ENCODE measurements around the gene DUSP23. TPM values are rescaled to one million over a fixed set of nuclear protein-coding genes. Genes with fewer than 3 reads are reported as not detected.

DUSP23 gene
- total and polyA plus RNA-seq, 10 of the 15 experiments (the other 5 are each of a cell fraction or from before 2014, with no cell fraction given) = 1.1 to 6.9 (median 4.1) TPM; not detected in 1

Other genes with a start within 250 kb of the DUSP23 start
Only the 7 nearest of the 10 such genes appear.
- gene CRP, start 66.4 kb upstream of the DUSP23 start, total RNA-seq (2014; rRNA removed) = not detected in 2 replicates
- gene CRP, start 66.4 kb upstream of the DUSP23 start, total RNA-seq (2014; rRNA removed; fragmentation: Illumina TruSeq; extraction: Trizol) = not detected in 2 replicates
- gene CRP, start 66.4 kb upstream of the DUSP23 start, total RNA-seq (2021) = 0.54 and 0.72 TPM in 2 replicates
- not detected in 2 replicates for gene CRP, start 66.4 kb upstream of the DUSP23 start, polyA plus RNA-seq (2011; rRNA removed)
- not detected in 2 replicates for gene CRP, start 66.4 kb upstream of the DUSP23 start, polyA plus RNA-seq (2014; fragmentation: Illumina TruSeq; extraction: Trizol)
- not detected for gene CRP, start 66.4 kb upstream of the DUSP23 start, polyA plus RNA-seq (2014; fragmentation: Nextera tagmentation; extraction: Ambion mirVana)
- gene CRP, start 66.4 kb upstream of the DUSP23 start, polyA plus RNA-seq (2014; rRNA removed) = not detected in 2 replicates
- not detected for gene CRP, start 66.4 kb upstream of the DUSP23 start, polyA plus RNA-seq (2016; fragmentation: Nextera tagmentation; extraction: Ambion mirVana)
- 0.11 and 0.60 TPM in 2 replicates for gene FCRL6, start 21.4 kb downstream of the DUSP23 start, total RNA-seq (2014; rRNA removed)
- not detected in 2 replicates for gene FCRL6, start 21.4 kb downstream of the DUSP23 start, total RNA-seq (2014; rRNA removed; fragmentation: Illumina TruSeq; extraction: Trizol)
- gene FCRL6, start 21.4 kb downstream of the DUSP23 start, total RNA-seq (2021) = 0.11 TPM in 1 of 2 replicates, not detected in the other
- gene FCRL6, start 21.4 kb downstream of the DUSP23 start, polyA plus RNA-seq (2011; rRNA removed) = 0.16 and 0.17 TPM in 2 replicates
- gene FCRL6, start 21.4 kb downstream of the DUSP23 start, polyA plus RNA-seq (2014; fragmentation: Illumina TruSeq; extraction: Trizol) = 0.04 TPM in 1 of 2 replicates, not detected in the other
- not detected for gene FCRL6, start 21.4 kb downstream of the DUSP23 start, polyA plus RNA-seq (2014; fragmentation: Nextera tagmentation; extraction: Ambion mirVana)
- not detected in 2 replicates for gene FCRL6, start 21.4 kb downstream of the DUSP23 start, polyA plus RNA-seq (2014; rRNA removed)
- not detected for gene FCRL6, start 21.4 kb downstream of the DUSP23 start, polyA plus RNA-seq (2016; fragmentation: Nextera tagmentation; extraction: Ambion mirVana)
- 0.06 TPM in 1 of 2 replicates, not detected in the other for gene SLAMF8, start 45.9 kb downstream of the DUSP23 start, total RNA-seq (2014; rRNA removed)
- 0.05 TPM in 1 of 2 replicates, not detected in the other for gene SLAMF8, start 45.9 kb downstream of the DUSP23 start, total RNA-seq (2014; rRNA removed; fragmentation: Illumina TruSeq; extraction: Trizol)
- gene SLAMF8, start 45.9 kb downstream of the DUSP23 start, total RNA-seq (2021) = 0.08 TPM in 1 of 2 replicates, not detected in the other
- gene SLAMF8, start 45.9 kb downstream of the DUSP23 start, polyA plus RNA-seq (2011; rRNA removed) = 0.26 and 0.69 TPM in 2 replicates
- gene SLAMF8, start 45.9 kb downstream of the DUSP23 start, polyA plus RNA-seq (2014; fragmentation: Illumina TruSeq; extraction: Trizol) = 0.21 TPM in 1 of 2 replicates, not detected in the other
- under 1 TPM; 0.04 to 0.10 TPM for gene SLAMF8, start 45.9 kb downstream of the DUSP23 start, polyA plus RNA-seq (2014; fragmentation: Nextera tagmentation; extraction: Ambion mirVana)
- 0.14 and 0.26 TPM in 2 replicates for gene SLAMF8, start 45.9 kb downstream of the DUSP23 start, polyA plus RNA-seq (2014; rRNA removed)
- gene SLAMF8, start 45.9 kb downstream of the DUSP23 start, polyA plus RNA-seq (2016; fragmentation: Nextera tagmentation; extraction: Ambion mirVana) = under 1 TPM in 1 of 2 experiments, not detected in 1; 0.07 TPM
- gene VSIG8, start 81.7 kb downstream of the DUSP23 start, total RNA-seq (2014; rRNA removed) = not detected in 2 replicates
- gene VSIG8, start 81.7 kb downstream of the DUSP23 start, total RNA-seq (2014; rRNA removed; fragmentation: Illumina TruSeq; extraction: Trizol) = not detected in 2 replicates
- gene VSIG8, start 81.7 kb downstream of the DUSP23 start, total RNA-seq (2021) = not detected in 2 replicates
- gene VSIG8, start 81.7 kb downstream of the DUSP23 start, polyA plus RNA-seq (2011; rRNA removed) = not detected in 2 replicates
- not detected in 2 replicates for gene VSIG8, start 81.7 kb downstream of the DUSP23 start, polyA plus RNA-seq (2014; fragmentation: Illumina TruSeq; extraction: Trizol)
- gene VSIG8, start 81.7 kb downstream of the DUSP23 start, polyA plus RNA-seq (2014; fragmentation: Nextera tagmentation; extraction: Ambion mirVana) = not detected
- not detected in 2 replicates for gene VSIG8, start 81.7 kb downstream of the DUSP23 start, polyA plus RNA-seq (2014; rRNA removed)
- not detected for gene VSIG8, start 81.7 kb downstream of the DUSP23 start, polyA plus RNA-seq (2016; fragmentation: Nextera tagmentation; extraction: Ambion mirVana)
- 0.33 and 0.56 TPM in 2 replicates for gene CFAP45, start 119.2 kb downstream of the DUSP23 start, total RNA-seq (2014; rRNA removed)
- 0.72 and 0.78 TPM in 2 replicates for gene CFAP45, start 119.2 kb downstream of the DUSP23 start, total RNA-seq (2014; rRNA removed; fragmentation: Illumina TruSeq; extraction: Trizol)
- gene CFAP45, start 119.2 kb downstream of the DUSP23 start, total RNA-seq (2021) = 0.64 and 0.93 TPM in 2 replicates
- 0.69 and 1.1 TPM in 2 replicates for gene CFAP45, start 119.2 kb downstream of the DUSP23 start, polyA plus RNA-seq (2011; rRNA removed)
- 0.73 and 0.89 TPM in 2 replicates for gene CFAP45, start 119.2 kb downstream of the DUSP23 start, polyA plus RNA-seq (2014; fragmentation: Illumina TruSeq; extraction: Trizol)
- under 1 TPM; 0.43 to 0.46 TPM for gene CFAP45, start 119.2 kb downstream of the DUSP23 start, polyA plus RNA-seq (2014; fragmentation: Nextera tagmentation; extraction: Ambion mirVana)
- gene CFAP45, start 119.2 kb downstream of the DUSP23 start, polyA plus RNA-seq (2014; rRNA removed) = 0.82 and 0.91 TPM in 2 replicates
- gene CFAP45, start 119.2 kb downstream of the DUSP23 start, polyA plus RNA-seq (2016; fragmentation: Nextera tagmentation; extraction: Ambion mirVana) = under 1 TPM; 0.58 to 0.91 TPM
- gene TAGLN2, start 144.5 kb downstream of the DUSP23 start, total RNA-seq (2014; rRNA removed) = 345 and 363 TPM in 2 replicates
- 152 and 155 TPM in 2 replicates for gene TAGLN2, start 144.5 kb downstream of the DUSP23 start, total RNA-seq (2014; rRNA removed; fragmentation: Illumina TruSeq; extraction: Trizol)
- gene TAGLN2, start 144.5 kb downstream of the DUSP23 start, total RNA-seq (2021) = 340 and 350 TPM in 2 replicates
- gene TAGLN2, start 144.5 kb downstream of the DUSP23 start, polyA plus RNA-seq (2011; rRNA removed) = 198 and 427 TPM in 2 replicates
- gene TAGLN2, start 144.5 kb downstream of the DUSP23 start, polyA plus RNA-seq (2014; fragmentation: Illumina TruSeq; extraction: Trizol) = 253 and 362 TPM in 2 replicates
- gene TAGLN2, start 144.5 kb downstream of the DUSP23 start, polyA plus RNA-seq (2014; fragmentation: Nextera tagmentation; extraction: Ambion mirVana) = 100 to 1,000 TPM; 216 to 262 TPM
- 415 and 449 TPM in 2 replicates for gene TAGLN2, start 144.5 kb downstream of the DUSP23 start, polyA plus RNA-seq (2014; rRNA removed)
- 100 to 1,000 TPM; 541 to 611 TPM for gene TAGLN2, start 144.5 kb downstream of the DUSP23 start, polyA plus RNA-seq (2016; fragmentation: Nextera tagmentation; extraction: Ambion mirVana)
- not detected in 2 replicates for gene IGSF9, start 164.7 kb downstream of the DUSP23 start, total RNA-seq (2014; rRNA removed)
- gene IGSF9, start 164.7 kb downstream of the DUSP23 start, total RNA-seq (2014; rRNA removed; fragmentation: Illumina TruSeq; extraction: Trizol) = not detected in 2 replicates
- not detected in 2 replicates for gene IGSF9, start 164.7 kb downstream of the DUSP23 start, total RNA-seq (2021)
- not detected in 2 replicates for gene IGSF9, start 164.7 kb downstream of the DUSP23 start, polyA plus RNA-seq (2011; rRNA removed)
- gene IGSF9, start 164.7 kb downstream of the DUSP23 start, polyA plus RNA-seq (2014; fragmentation: Illumina TruSeq; extraction: Trizol) = not detected in 2 replicates
- gene IGSF9, start 164.7 kb downstream of the DUSP23 start, polyA plus RNA-seq (2014; fragmentation: Nextera tagmentation; extraction: Ambion mirVana) = not detected
- gene IGSF9, start 164.7 kb downstream of the DUSP23 start, polyA plus RNA-seq (2014; rRNA removed) = 0.04 TPM in 1 of 2 replicates, not detected in the other
- under 1 TPM in 1 of 2 experiments, not detected in 1; 0.07 TPM for gene IGSF9, start 164.7 kb downstream of the DUSP23 start, polyA plus RNA-seq (2016; fragmentation: Nextera tagmentation; extraction: Ambion mirVana)

All from GM12878 (cell line).